Endometrium (tissue), 2 donors: ENCODE measurements around the gene IL17REL.

ENCODE experiments used
- FAIRE-seq: peaks from 2 replicates; lab custom pipeline; 2012; peaks lifted over from hg19 to GRCh38; lab: Jason Lieb, UNC
- donor health status: control.
- donor health status: control.

The IL17REL gene

GRCh38 chr22:49966774-49967705 is 45.5 kb downstream of the IL17REL start:
- no peak for FAIRE-seq

- FAIRE-seq, result no peak
These were observed 46.4 kb downstream of the IL17REL start for GRCh38 chr22:49966041-49966773.

GRCh38 chr22:49965091-49966040 is 47.2 kb downstream of the IL17REL start:
- no peak for FAIRE-seq

GRCh38 chr22:49964136-49965090 is 48.2 kb downstream of the IL17REL start:
- FAIRE-seq, result no peak

GRCh38 chr22:49963647-49964026 is 48.9 kb downstream of the IL17REL start:
- FAIRE-seq, result peak; percentile 12

GRCh38 chr22:49962751-49963646 is 49.6 kb downstream of the IL17REL start:
- no peak for FAIRE-seq

GRCh38 chr22:49962012-49962750 is 50.4 kb downstream of the IL17REL start:
- no peak for FAIRE-seq

- FAIRE-seq, result no peak
These were observed 51.0 kb downstream of the IL17REL start for GRCh38 chr22:49961601-49962011.

GRCh38 chr22:49961005-49961600 is 51.5 kb downstream of the IL17REL start:
- FAIRE-seq, result no peak

GRCh38 chr22:49960159-49961004 is 52.2 kb downstream of the IL17REL start, which contains the start of gene PIM3:
Gene PIM3, plus strand, starts transcription at chr22:49960772. Its CDS starts 176 bp downstream, at chr22:49960948.
- FAIRE-seq, result no peak

GRCh38 chr22:49959782-49960158 is 52.8 kb downstream of the IL17REL start:
- no peak for FAIRE-seq

- FAIRE-seq, result no peak
These were observed 53.4 kb downstream of the IL17REL start for GRCh38 chr22:49958931-49959781.

- no peak for FAIRE-seq
These were observed 54.1 kb downstream of the IL17REL start for GRCh38 chr22:49958366-49958921.

- FAIRE-seq, result no peak
These were observed 54.7 kb downstream of the IL17REL start for GRCh38 chr22:49957826-49958365.

GRCh38 chr22:49956914-49957825 is 55.4 kb downstream of the IL17REL start:
- FAIRE-seq, result no peak
